Breast epithelium (tissue), 3 donors: ENCODE data around the gene NEU1.

Experiments used
- POLR2A ChIP-seq: fragments of 450-650 bp; IDR thresholded peaks from one replicate; pipeline ENCODE4 v1.6.1; 2016; ENCODE audit warnings: antibody characterized with exemption, mild to moderate bottlenecking, moderate library complexity
- TF ChIP-seq, protein P1 (sequence below), 3 donors: fragments of 450-650 bp; IDR thresholded peaks; one replicate each; pipeline ENCODE4 v1.5.1; 2016 to 2017; ENCODE audit warnings: antibody characterized with exemption in 3 of 3, mild to moderate bottlenecking in 3 of 3, moderate library complexity in 3 of 3

DNA sequence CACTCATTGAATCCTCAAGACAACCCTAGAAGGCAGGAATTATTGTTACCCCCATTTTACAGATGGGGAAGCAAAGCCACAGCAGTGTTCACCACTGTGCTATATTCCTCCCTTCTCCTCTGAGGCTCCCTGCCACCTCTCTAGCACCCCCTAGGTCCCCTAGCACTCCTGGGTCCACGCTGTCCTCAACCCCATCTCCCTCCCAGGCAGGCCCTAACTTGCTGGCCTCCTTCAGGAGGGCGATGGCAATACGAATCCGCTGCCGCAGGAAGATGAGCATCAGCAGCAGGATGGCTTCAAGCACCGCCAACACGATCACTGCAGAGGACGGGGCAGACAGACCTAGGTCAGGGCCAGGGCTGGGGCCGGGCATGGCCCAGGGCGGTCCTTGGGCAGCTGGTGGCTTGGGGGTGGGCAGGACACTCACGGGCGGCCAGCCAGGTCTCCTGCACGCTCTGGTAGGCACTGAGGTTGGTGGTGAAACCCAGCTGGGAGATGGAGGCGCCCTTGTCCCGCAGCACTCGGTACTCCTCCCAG lies 7.8 kb upstream of the NEU1 start:
- TF ChIP-seq, protein P1, sequence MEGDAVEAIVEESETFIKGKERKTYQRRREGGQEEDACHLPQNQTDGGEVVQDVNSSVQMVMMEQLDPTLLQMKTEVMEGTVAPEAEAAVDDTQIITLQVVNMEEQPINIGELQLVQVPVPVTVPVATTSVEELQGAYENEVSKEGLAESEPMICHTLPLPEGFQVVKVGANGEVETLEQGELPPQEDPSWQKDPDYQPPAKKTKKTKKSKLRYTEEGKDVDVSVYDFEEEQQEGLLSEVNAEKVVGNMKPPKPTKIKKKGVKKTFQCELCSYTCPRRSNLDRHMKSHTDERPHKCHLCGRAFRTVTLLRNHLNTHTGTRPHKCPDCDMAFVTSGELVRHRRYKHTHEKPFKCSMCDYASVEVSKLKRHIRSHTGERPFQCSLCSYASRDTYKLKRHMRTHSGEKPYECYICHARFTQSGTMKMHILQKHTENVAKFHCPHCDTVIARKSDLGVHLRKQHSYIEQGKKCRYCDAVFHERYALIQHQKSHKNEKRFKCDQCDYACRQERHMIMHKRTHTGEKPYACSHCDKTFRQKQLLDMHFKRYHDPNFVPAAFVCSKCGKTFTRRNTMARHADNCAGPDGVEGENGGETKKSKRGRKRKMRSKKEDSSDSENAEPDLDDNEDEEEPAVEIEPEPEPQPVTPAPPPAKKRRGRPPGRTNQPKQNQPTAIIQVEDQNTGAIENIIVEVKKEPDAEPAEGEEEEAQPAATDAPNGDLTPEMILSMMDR (IDR thresholded peaks at IDR 0.05): no peak
- no peak for TF ChIP-seq POLR2A
